Left ventricle myocardium superior (tissue), 1 donor: ENCODE measurements around the gene KRT84. TPM values are rescaled to one million over a fixed set of nuclear protein-coding genes. Genes with fewer than 3 reads are reported as not detected.

Experiments used
- ATAC-seq: fragments of 200-7000 bp; cut with Tn5 transposase; one replicate; pipeline ENCODE4 v1.9.1; 2020; ENCODE audit warnings: mild to moderate bottlenecking, moderate library complexity
- DNase-seq: peaks from one replicate; pipeline ENCODE4 v3.0.0-alpha.2; 2020
- intact Hi-C: fragments of 100-400 bp; cut with micrococcal nuclease; formaldehyde crosslinking; loops from one replicate; pipeline ENCODE4 v1.11.0; 2022
- long read RNA-seq: library from polyadenylated mRNA; unstranded; transcript quantifications from one replicate; pipeline ENCODE4 v2.0.0, GENCODE V29; 2021
- total RNA-seq: library from RNA; stranded (reverse); fragmentation: NEBNext Ultra II Directional; extraction: Animal tissue kit (Norgen Biotek cat#: 25700); gene quantifications from one replicate; pipeline ENCODE4 v1.2.1, GENCODE V29; 2021
- donor health status: DM: no; HTN: yes; CAD: no; lungs with severe emphysema.

The KRT84 gene, protein sequence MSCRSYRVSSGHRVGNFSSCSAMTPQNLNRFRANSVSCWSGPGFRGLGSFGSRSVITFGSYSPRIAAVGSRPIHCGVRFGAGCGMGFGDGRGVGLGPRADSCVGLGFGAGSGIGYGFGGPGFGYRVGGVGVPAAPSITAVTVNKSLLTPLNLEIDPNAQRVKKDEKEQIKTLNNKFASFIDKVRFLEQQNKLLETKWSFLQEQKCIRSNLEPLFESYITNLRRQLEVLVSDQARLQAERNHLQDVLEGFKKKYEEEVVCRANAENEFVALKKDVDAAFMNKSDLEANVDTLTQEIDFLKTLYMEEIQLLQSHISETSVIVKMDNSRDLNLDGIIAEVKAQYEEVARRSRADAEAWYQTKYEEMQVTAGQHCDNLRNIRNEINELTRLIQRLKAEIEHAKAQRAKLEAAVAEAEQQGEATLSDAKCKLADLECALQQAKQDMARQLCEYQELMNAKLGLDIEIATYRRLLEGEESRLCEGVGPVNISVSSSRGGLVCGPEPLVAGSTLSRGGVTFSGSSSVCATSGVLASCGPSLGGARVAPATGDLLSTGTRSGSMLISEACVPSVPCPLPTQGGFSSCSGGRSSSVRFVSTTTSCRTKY
- not detected for total RNA-seq
- long read RNA-seq: 0 reads

DNA sequence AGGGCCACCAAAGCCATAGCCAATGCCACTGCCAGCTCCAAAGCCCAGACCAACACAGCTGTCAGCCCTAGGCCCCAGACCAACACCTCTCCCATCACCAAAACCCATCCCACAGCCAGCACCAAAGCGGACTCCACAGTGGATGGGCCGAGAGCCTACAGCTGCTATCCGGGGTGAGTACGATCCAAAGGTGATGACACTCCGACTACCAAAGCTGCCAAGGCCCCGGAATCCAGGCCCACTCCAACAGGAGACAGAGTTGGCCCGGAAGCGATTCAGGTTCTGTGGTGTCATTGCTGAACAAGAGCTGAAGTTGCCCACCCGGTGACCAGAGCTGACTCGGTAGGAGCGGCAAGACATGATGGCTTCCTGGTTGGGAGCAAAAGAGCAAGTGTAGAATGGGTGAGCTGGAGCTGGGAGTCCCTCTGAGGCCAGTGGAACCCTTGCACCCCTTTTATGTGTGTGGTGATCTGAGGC is at the start of gene KRT84:
TSS of gene KRT84 (minus strand) at position 427 of the 477 bp plus-strand sequence. CDS start at position 360, 67 bp downstream.
- intact Hi-C loops: no loop called here
- DNase-seq (no peak), ATAC-seq (no peak)

DNA sequence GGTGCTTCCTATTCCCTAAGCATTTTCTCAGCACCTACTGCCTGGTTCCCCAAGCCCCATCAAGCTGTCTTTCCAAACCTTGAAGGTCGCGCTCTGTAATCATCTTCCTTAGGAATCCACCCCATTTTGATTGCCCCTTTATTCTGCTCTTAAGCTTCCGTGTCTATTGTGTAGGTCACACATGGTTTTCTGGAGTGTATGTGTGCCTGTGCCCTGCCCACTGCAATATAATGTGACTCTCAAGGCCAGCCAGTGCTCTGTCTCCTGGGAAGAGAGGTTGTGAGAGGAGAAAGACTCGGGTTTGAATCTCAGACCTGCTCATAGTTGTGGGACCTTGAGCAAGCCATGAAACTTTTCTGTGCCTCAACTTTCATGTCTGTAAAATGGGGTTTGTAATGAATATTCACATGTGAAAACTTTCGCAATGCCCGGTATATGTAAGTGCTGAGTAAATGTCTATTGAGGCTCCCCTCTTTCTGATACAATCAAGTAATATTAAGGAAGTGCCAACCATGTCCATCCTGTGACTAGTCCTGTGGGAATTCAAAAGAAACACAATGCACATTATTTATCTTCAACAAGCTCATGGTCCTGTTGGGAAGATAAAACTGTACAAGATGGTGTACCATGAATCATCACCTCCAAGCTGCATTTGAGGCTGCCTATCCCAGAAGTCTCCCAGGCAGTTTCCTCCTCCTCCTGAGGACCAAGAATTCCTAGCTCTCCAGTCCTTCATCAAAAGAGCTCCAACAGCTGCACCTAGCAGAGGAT is 49.5 kb upstream of the KRT84 start:
- intact Hi-C loops: no loop called here
- no peak for DNase-seq

DNA sequence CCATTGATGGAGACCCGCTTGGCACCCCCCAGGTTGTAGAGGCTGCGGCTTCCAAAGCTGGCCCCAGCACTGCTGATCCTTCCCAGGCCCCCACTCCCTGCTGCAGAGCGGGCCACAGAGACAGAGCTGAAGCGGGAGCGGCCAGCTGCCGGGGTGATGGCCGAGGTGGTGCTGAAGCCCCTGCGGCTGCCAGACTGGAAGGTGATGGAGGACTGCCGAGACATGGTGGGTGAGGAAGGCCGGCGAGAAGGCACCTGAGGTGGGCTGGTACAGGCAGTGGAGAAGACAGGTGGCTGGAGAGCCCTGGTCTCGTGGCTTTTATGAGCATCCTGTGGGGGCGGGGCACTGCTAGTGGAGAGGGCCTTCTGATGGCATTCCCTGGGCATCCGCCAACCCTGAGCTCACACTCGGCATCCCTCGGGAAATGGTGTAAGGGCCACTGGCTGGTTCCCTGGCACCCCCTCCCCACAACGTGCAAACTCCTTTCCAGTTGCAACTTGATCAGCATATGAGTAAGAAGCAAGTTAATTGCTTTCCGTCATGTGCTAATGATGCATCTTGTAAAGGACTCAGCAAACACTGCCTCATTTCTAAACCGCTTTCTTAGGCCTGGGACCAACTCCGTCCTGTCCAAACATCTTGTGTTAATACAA is 48.8 kb upstream of the KRT84 start, which contains the start of gene KRT75:
TSS of gene KRT75 (minus strand) at position 291 of the 653 bp plus-strand sequence. CDS start at position 224, 67 bp downstream.
- intact Hi-C loops: no loop called here
- DNase-seq (no peak), ATAC-seq (no peak)

More for the DNA sequence above, 49.5 kb upstream of the KRT84 start:
- ATAC-seq: no peak

DNA sequence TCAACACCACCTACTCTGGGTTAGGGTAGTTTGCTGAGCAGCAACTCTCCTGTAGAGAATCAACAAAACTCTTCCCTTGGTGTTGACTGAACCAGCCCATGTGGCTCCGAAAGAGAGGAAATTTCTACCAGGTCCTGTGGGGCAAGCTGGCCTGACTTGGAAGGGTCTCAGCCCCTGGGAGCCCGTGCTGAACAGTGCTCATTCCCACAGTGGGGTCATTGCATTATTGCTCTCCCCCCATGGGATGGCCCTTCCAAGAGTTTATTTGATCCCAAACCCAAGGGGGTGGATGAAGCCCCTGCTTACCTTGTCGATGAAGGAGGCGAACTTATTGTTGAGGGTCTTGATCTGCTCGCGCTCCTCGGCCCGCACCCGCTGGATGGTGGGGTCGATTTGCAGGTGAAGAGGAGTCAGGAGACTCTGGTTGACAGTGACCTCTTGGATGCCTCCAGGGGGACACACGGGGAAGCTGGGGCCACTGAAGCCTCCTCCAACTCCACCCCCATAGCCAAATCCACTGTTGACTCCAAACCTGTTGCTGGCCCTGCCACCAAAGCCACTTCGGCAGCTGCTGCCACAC is 48.1 kb upstream of the KRT84 start:
- intact Hi-C loops: no loop called here
- ATAC-seq: no peak
- no peak for DNase-seq

DNA sequence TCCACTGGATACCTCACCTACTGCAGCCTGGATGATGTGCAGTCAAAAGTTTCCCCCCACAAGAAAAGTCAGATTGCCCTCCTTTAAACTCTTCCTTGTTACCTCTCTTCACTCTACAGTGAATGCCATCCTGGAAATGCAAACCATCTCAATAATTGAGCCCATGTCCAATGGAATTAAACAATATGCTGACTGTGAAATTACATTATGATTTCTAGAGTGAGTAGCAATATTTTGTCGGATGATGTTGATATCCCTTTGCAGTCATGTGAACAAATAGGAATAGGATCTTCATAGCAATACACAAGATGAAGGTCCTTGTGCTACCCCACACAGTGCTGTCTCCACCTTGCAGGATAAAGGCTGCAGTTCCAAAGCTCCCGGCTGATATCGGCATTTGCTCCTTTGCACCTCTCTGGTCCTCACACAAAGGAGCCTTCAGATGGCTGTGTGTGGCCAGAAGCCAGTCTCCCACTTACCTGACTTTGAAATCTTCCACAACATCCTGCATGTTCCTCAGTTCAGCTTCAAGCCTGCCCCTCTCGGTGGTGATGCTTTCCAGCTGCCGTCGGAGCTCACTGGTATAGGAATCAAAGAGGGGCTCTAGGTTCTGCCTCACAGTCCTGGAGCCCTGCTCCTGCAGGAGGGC is 47.2 kb upstream of the KRT84 start:
- ATAC-seq: no peak
- DNase-seq: no peak
- intact Hi-C loops: no loop called here

GRCh38 chr12:52428121-52428520 is 42.7 kb upstream of the KRT84 start:
- ATAC-seq (no peak), DNase-seq (no peak)

DNA sequence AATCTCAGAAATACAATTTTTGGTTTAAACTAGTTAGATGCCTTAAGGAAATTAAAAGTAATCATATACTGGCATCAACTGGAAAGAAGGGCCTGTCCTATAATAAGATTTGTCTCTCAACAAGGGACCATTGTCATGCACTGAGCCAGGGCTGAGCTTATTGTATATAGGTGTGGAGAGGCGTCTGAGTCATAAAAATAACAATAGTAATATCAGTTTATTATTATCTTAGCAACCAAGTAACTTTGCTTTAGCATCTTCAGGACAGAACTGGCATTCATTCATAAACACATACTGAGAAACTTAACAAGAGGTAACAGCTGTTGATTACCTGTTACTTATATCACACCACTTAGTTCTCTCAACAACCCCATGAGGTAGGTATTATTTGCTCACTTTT is 41.6 kb upstream of the KRT84 start:
- ATAC-seq: no peak
- DNase-seq: no peak
- intact Hi-C loops: no loop called here

More at GRCh38 chr12:52428121-52428520, 42.7 kb upstream of the KRT84 start:
- intact Hi-C loops: no loop called here

DNA sequence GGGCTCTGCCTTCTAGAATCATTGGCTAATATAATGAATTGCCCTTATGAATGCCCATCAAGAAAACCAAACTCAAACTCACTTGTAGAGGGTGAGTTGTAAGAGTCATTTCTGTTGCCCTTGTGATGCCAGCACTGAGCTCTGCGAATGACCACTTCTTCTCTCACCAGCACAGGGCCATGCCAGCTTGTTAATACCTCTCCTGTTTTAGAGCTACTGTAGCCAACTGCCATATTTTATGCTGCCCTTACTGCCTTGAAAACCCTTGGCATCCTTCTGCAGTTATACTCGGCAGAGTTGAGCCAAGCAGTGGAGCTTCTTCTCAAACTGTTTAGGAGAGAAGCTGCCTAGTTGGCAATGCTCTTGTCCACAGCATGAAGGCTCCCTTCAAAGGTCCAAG is 40.6 kb upstream of the KRT84 start:
- no peak for DNase-seq
- no peak for ATAC-seq
- intact Hi-C loops: no loop called here

- intact Hi-C loops: no loop called here
Observed at GRCh38 chr12:52425466-52425865, 40.0 kb upstream of the KRT84 start.

DNA sequence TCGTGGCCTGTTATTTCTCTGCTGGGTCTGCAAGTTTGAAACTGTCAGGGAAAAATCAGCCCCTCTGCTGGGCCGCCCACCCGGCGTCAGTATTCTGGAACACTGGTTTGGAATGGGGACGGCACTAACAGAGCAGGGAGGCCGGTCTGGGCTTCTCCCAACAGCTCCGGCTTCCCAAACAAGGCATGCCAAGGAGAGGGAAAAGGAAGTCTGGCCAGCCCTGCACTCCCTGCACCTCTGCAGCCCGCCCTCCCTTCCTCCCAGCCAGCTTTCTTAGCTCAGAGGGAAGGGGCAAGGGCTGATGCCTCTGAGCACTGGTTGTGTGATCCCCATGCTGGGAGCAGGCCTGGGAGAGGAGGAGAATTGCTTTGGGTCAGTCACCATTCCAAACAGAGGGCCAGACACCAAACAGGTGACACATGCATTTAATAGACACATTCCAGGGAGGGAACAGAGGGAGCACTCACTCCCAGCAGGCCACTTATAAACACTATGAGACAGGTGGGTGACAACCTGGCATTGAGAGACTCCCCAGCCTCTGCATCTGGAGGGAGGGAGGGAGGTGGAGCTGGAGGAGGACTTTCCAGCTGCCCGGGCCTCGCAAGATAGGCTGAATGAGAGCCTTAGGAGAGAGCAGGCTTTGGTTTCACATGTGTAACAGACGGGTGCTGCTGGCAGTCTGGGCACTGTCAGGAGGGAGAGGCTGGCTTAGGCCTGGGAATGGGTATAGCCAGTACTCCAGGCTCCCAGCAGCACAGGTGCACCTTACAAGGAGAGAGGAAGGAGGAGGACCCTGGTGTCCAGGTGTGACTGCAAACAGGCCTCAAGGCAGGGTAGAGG is 38.4 kb upstream of the KRT84 start:
- intact Hi-C loops: no loop called here
- ATAC-seq (no peak), DNase-seq (no peak)

More at GRCh38 chr12:52425466-52425865, 40.0 kb upstream of the KRT84 start:
- ATAC-seq (no peak), DNase-seq (no peak)

GRCh38 chr12:52423035-52423434 is 37.6 kb upstream of the KRT84 start:
- DNase-seq (no peak), ATAC-seq (no peak)
- intact Hi-C loops: no loop called here

- ATAC-seq (no peak), DNase-seq (no peak)
- intact Hi-C loops: no loop called here
Observed at GRCh38 chr12:52419656-52420055, 34.2 kb upstream of the KRT84 start.

DNA sequence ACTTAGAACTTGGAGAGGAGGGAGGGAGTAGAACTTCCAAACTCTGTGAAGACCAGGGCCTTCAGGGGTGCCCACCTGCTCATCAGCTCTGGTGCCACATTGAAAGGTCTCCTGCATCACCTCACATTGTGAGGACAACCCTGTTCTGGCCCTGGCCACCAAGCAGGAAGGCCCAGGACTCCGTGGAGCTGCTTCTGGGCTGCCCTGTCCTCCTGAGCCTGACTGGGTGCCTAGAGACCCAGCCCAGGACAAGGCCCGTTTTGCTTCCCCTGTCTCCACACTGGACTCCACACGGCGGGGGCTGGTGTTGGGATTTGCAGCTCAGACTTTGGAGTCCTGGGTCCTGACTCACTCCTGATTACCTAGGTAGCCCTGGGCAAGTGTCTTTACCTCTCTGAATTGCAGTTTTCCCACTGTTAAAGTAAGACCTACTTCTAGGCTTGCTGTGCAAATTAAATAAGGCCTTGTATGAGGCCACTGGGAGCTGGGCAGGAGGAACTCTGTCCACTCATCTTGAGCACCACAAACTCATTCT is 33.2 kb upstream of the KRT84 start:
- ATAC-seq (no peak), DNase-seq (no peak)
- intact Hi-C loops: no loop called here

DNA sequence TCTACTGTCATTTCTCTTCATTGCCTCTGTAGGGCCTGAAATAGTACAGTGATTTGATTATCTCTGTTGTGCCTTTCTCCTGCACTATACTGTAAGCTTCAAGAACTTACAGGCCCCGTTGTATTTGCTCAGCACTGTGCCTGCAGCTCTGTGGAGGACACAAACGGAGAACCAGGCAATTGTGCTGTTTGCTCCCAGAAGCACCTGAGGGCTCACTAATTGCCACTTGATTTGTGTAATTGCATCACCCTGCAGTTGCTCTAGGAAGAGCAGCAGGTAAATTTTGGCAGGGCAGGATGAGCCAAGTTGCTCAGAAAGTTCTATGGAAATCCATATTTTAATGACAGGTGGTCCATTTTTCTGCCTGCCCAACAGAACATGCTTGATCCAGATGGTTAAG is 32.3 kb upstream of the KRT84 start:
- DNase-seq (no peak), ATAC-seq (no peak)
- intact Hi-C loops: no loop called here

DNA sequence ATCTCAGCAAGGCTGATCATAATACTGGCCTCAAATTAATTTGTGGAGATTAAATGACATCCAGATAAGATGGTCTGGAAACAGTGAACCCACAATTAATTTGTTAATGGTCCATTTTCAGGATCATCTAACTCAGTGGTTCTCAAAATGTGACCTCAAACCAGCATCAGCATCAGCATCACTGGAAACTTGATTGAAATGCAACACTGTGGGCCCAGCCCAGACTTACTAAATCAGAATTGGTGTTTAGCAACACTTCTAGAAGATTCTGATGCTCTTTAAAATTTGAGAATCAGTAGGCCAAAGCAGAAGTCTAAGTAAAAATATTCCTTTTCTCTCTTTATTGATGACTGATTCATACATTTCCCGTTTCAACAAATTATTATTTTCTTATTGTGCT is 31.3 kb upstream of the KRT84 start:
- DNase-seq: no peak
- intact Hi-C loops: no loop called here
- ATAC-seq: peak; percentile 58

- ATAC-seq: peak; percentile 96
- DNase-seq: no peak
- intact Hi-C loops: no loop called here
Observed at GRCh38 chr12:52415870-52416750, 30.7 kb upstream of the KRT84 start.
